ENCODE measurements around the gene GXYLT2. TPM values are rescaled to one million over a fixed set of nuclear protein-coding genes. Genes with fewer than 3 reads are reported as not detected.

The GXYLT2 gene

DNA sequence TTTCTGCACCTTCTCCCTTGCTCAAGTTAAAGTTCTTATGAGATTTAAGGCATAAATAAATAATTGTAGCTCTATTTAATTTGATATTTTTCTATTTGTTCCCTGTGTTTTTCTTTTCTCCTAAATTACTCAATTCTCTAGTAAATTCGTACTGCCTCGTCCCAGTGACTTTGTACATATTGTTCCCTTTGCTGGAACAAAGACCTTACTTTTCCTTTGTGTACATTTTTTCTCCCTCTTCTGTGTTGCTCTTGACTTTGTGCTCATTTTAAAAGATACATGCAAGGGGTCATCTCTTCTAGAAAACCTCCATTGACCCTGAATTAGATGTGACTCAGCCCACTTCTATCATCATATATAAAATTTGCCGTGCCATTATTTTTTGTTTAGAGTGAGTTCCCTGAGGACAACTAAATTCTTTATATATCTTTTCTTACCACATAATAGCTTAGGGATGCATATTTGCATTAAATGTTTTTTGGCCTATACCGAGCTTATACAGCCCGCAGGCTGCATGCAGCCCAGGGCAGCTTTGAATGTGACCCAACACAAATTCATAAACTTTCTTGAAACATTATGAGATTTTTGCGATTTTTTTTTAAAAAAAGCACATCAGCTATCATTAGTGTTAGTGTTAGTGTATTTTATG lies 138.4 kb downstream of the GXYLT2 start:
- H3K56ac ChIP-seq (ENCODE audit: low read length): no peak overlapping the region
- no peak overlapping the region for H3K9ac ChIP-seq (ENCODE audit: low read length)
- no CpG with 5 or more reads among the region's 6 CpGs for WGBS (ENCODE audit: extremely low coverage, insufficient coverage, low lambda C conversion rate)
- H3K27me3 ChIP-seq (ENCODE audit: insufficient read depth, low read length, poor library complexity): no peaks in the 10 kb centered on the region
- H4K5ac ChIP-seq (ENCODE audit: low read length): no peak overlapping the region
- no peak overlapping the region for H2BK5ac ChIP-seq (ENCODE audit: low read length)
- H3K79me1 ChIP-seq (ENCODE audit: low read length): peaks cover 3% of the 10 kb centered on the region
- no peak overlapping the region for H3K4ac ChIP-seq (ENCODE audit: low read depth, low read length)
- no peak overlapping the region for H4K8ac ChIP-seq (ENCODE audit: low read depth, low read length)
- no peak overlapping the region for H3K27ac ChIP-seq (ENCODE audit: low read depth, low read length)
- peaks cover 84% of the 10 kb centered on the region for H3K79me2 ChIP-seq (ENCODE audit: control insufficient read depth, insufficient read depth, low read length)
- H2BK120ac ChIP-seq (ENCODE audit: low read depth, low read length): no peak overlapping the region
- H3K4me2 ChIP-seq (ENCODE audit: low read length): no peak overlapping the region
- H3K4me3 ChIP-seq (ENCODE audit: low read length): no peak overlapping the region
- peaks cover 3% of the 10 kb centered on the region for H3K4me1 ChIP-seq (ENCODE audit: control insufficient read depth, low read depth, low read length)
- H3K23ac ChIP-seq (ENCODE audit: low read length): no peak overlapping the region
- no peak overlapping the region for H2AK5ac ChIP-seq (ENCODE audit: low read length)
- H3K36me3 ChIP-seq (ENCODE audit: control insufficient read depth, insufficient read depth, low read length): no peaks in the 10 kb centered on the region
- H3K18ac ChIP-seq (ENCODE audit: low read length): no peak overlapping the region
- no peak overlapping the region for H2BK15ac ChIP-seq (replicated peaks; ENCODE audit: low read depth)
- DNase-seq: no peak

Small RNA genes lying within 50 kb of the gene (small RNA-seq; reads per million reads assigned to genes)
- gene RF00017 (ENCODE audit: insufficient read depth): not detected
